NCI-H2227 (cell line): ENCODE measurements around the gene KRTAP12-2.
"Not testable (repeated sequence)": the region's sequence is repeated elsewhere in the genome, so short reads cannot be mapped to it uniquely, and the experiment has no call there.

Source experiments
- DNase-seq: peaks from one replicate; lab custom pipeline; 2025; ENCODE audit not compliant: unreplicated experiment; lab: John Stamatoyannopoulos, UW

KRTAP12-2 gene

DNA sequence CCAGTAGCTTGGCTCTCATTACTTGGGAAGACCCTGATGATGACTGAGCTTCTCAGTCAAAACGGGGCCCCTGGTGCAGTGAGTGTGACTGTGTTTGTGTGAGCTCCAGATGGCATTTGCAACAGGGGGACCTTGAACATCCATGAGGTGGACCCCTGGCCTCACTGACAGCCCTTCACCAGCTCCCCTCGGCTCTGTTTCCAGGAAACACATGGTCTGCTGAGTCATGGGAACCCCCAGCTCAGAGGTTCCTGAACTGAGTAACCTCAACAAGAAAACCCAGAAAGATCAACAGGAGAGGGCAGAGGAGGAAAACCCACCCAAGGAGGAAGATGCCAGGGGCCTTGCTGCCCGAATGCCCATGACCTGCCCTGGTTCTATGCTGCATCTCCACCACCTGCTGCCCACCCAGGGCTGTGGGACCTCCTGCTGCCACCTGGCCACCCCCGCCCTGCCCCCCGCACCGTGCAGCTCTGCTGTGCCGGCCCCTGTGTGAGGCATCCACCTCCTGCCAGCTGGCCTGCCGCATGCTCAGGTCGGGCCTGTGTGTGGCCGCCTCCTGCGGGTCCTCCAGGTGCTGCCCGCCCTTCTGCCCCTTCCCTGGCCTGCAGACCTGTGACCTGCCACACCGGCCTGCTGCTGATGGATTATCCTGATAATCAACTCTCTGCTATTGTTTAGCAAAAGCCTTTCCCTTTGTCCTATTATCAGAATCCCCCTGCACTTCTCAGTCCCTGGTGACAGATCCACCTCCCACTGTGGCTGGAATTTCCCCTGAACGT, 19.5 kb upstream of the KRTAP12-2 start:
- DNase-seq = no peak

- DNase-seq = not testable (repeated sequence)
Measured at GRCh38 chr21:44685050-44685449, 18.3 kb upstream of the KRTAP12-2 start.

DNA sequence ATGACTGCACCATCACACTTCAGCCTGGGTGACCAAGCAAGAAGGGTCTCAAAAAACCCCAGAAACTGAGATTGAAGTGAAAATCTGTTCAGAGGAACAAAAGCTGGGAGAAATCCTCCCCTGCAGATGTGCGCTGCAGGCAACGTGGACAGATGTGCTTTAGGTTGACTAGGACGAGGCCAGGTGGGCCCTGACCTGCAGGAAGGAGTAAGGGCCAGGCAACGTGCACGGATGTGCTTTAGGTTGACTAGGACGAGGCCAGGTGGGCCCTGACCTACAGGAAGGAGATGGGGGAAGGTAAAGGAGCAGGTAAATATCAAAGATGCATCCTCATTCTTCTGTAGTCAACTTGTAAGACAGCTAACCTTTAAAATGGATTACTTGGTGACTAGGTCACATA, 17.8 kb upstream of the KRTAP12-2 start:
- DNase-seq = no peak

DNA sequence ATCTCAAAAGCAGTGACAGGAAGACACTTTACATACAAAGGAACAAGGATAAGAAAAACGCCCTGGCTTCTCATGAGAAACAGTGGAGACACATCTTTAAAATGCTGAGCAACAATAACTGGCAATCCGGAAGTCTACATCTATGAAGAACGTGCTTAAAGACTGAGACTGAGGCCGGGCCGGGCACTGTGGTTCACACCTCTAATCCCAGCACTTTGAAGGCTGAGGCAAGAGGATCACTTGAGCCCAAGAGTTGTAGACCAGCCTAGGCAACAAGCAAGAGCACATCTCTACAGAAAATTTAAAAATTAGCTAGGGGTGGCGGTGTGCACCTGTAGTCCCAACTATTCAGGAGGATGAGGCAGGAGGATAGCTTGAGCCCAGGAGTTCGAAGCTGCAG, 17.4 kb upstream of the KRTAP12-2 start:
- no peak for DNase-seq

DNA sequence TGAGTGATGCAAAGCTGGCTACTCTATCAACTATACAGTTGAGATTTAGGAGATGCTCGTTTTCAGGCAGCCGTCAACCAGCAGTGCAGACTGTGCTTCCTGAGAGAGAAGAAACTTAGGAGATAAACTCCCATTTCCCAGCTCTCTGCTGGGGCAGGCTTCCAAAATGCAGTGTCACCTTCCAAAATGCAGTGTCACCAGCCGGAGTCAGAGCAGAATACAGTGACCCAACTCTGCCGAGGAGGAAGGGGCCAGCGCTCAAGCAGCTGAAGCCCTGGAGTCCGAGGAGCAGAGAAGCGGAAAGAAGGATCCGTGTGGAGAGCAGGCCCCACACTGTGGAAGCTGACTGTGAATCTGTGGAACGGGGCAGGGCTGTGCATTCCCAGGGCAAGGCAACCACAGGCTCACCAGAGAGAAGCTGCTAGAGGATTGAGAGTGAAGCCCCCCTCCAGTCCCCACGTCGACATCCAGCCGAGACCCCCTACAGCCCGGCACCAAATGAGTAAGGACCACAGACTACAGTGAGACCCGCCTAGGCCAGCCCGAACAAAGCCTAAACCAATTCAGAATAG, 15.9 kb upstream of the KRTAP12-2 start:
- no peak for DNase-seq

DNA sequence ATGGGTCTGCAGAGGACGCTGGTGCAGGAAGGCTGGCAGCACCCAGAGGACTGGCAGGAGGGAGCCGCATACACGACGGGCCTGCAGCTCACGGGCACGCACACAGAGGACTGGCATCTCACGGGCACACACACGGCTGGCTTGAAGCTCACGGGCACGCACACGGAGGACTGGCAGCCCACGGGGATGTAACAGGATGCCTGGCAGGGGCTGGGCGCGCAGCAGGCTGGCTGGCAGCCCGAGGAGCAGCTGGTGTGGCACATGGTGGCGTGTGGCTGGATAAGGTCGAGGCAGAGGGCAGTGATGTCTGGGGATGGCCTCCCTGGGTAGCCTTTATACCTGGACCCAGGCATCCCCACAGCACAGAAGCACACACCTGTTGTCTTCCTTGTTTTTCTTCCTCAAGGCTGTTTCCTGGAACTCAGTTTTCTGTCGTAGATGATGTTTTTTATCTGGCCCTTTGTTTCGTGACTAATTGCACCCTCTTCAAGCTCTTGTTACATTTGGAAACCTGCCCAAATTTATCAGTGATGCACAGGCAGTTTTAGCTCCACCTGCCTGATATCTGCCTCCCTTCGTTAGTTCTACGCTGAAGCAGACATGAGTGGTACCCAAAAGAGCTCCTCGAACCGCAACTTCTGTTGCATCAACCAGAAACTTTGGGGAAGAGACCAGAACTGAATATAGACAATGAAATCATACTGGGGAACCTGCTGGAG, 15.3 kb upstream of the KRTAP12-2 start, which contains the start of gene KRTAP12-1:
TSS of gene KRTAP12-1 (minus strand) at position 303 of the 719 bp plus-strand sequence. CDS start at position 263, 40 bp downstream.
- no peak for DNase-seq

GRCh38 chr21:44681152-44681551, 14.4 kb upstream of the KRTAP12-2 start:
- DNase-seq = no peak

- DNase-seq = no peak
Measured at GRCh38 chr21:44677881-44678280, 11.2 kb upstream of the KRTAP12-2 start.

DNA sequence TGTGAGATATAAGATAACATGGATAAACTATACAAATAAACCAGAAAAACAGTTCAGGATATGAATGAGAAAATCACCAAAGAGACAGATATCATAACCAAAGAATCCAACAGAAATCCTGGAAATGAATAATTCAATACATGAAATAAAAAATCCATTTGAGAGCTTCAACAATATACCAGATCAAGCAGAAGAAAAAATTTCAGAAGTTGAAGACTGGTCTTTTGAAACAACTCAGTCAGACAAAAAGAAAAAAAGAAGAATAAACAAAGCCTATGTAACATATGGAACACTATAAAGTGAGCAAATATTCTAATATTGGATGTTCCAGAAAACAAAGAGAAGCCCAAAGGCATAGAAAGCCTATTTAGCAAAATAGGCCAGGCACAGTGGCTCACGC, 5.2 kb upstream of the KRTAP12-2 start:
- no peak for DNase-seq

- DNase-seq = no peak
Measured at GRCh38 chr21:44670642-44671432, 4.1 kb upstream of the KRTAP12-2 start.

- no peak for DNase-seq
Measured at GRCh38 chr21:44667612-44668011, 885 bp upstream of the KRTAP12-2 start.

- DNase-seq = no peak
Measured at GRCh38 chr21:44664691-44665090, 2.0 kb downstream of the KRTAP12-2 start.

DNA sequence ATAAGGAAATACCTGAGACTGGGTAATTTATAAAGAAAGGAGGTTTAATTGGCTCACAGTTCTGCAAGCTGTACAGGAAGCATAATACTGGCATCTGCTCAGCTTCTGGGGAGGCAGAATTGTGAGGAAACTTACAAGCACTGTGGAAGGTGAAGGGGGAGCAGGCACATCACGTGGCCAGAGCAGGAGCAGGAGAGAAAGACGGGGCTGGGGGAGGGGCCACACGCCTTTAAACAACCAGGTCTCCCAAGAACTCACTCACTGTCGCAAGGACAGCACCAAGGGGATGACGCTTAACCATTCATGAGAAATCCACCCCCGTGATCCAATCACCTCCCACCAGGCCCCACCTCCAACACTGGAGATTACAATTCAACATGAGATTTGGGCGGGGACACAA, 5.2 kb downstream of the KRTAP12-2 start:
- not testable (repeated sequence) for DNase-seq

DNA sequence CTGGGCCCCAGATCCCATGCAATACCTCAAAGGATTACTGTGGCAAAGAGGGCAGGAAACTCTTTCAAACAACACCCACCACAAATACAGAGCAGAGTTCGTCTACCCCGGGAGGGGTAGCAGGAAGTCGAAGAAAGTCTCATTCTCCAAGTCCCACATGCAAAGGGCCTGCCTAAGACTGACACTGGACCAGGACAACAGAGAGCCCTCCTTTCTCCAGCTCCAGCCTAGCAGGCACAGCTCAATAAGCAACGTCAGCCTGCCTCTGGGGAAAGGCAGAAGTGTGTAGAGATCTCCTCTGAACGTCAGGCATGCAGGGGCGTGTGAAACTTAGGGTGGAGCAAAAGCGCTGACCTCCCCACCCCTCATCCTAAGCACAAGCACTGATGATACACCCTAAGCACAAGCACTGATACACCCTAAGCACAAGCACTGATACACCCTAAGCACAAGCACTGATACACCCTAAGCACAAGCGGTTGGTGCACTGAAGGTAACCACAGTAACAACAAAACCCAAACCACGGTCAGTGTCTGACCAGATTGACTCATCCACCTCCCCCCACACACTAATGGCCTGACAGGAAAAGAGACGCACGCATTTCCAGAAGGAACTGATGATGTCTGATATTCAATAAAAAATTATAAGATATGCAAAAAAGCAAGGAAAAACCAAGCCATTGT, 7.7 kb downstream of the KRTAP12-2 start:
- no peak for DNase-seq

GRCh38 chr21:44658541-44658910, 8.2 kb downstream of the KRTAP12-2 start:
- no peak for DNase-seq

DNA sequence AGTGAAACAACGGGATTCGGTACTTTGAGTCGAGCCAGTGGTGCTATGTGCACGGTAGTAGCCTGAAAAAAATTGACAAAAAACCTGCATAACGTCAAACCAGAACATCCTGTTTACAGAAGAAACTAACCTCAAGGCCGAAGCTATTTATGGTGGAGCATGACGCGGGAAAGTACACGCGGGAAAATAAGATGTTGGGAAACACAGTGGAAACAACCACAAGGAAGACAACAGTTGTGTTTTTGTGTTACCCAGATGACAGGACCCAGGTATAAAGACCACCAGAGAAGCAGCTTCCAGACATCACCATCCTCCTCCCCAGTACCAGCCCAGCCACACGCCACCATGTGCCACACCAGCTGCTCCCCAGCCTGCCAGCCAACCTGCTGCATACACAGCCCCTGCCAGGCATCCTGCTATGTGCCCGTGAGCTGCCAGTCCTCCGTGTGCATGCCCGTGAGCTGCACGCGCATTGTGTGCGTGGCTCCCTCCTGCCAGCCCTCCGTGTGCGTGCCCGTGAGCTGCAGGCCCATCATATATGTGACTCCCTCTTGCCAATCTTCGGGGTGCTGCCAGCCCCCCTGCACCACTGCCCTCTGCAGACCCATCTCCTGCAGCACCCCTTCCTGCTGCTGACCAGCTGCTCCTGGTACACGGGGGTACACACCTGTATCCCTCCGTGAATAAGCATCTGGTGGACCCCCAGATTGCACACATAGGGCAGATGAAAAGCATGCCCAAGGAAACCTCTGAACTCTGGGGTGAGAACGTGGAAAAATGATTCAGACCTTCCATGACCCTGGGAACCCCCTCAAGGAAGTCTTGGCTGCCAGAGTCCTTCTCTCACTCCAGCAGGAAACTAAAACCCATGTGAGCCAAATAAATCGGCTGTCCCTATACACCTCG, 8.8 kb downstream of the KRTAP12-2 start, which contains the start of gene KRTAP12-3:
TSS of gene KRTAP12-3 (plus strand) at position 298 of the 906 bp plus-strand sequence. CDS start at position 346, 48 bp downstream.
- DNase-seq = no peak

DNA sequence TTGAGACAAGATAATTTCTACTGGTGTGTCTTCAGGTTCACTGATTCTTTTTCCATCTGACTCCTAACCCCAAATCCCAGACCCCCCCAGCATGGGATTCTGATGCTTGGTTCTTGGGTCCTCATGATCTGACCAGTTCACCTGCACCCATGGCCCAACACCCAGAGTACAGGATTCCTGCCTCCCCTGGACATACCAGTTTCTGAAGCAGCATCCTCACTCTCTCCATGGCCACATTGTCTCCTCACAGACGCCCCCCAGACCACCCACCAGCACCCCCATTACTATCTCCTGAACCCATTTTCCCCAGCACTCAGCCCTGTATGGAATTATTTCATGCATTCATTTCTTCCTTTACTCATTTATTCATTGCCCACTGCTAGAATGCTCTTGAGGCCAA, 9.9 kb downstream of the KRTAP12-2 start:
- DNase-seq = no peak

DNA sequence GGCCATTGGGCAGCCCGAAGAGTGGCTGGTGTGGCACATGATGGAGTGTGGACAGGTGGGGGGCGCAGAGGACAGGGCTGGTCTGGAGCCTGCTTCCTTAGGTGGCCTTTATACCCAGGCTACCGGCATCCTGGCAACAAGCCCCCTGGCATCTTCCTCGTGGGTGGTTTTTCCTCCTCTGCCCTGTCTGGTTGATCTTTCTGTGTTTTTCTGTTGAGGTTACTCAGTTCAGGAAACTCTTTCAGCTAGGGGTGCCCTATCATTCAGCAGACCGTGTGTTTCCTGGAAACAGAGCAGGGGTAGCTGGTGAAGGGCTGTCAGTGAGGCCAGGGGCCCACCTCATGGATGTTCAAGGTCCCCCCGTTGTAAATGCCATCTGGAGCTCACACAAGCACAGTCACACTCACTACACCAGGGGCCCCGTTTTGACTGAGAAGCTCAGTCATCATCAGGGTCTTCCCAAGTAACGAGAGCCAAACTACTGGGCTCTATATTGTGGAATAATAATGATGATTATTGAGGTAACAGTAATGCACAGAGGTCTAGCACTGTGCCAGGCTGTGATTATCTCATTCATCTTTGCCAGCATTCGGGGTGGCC, 12.1 kb downstream of the KRTAP12-2 start, which contains the start of gene KRTAP12-4:
TSS of gene KRTAP12-4 (minus strand) at position 84 of the 600 bp plus-strand sequence. CDS start at position 39, 45 bp downstream.
- no peak for DNase-seq
